ENCODE measurements around the gene HOXD13. TPM values are rescaled to one million over a fixed set of nuclear protein-coding genes. Genes with fewer than 3 reads are reported as not detected.

The HOXD13 gene
- total RNA-seq, 1 donor from 2014 or later = not detected

DNA sequence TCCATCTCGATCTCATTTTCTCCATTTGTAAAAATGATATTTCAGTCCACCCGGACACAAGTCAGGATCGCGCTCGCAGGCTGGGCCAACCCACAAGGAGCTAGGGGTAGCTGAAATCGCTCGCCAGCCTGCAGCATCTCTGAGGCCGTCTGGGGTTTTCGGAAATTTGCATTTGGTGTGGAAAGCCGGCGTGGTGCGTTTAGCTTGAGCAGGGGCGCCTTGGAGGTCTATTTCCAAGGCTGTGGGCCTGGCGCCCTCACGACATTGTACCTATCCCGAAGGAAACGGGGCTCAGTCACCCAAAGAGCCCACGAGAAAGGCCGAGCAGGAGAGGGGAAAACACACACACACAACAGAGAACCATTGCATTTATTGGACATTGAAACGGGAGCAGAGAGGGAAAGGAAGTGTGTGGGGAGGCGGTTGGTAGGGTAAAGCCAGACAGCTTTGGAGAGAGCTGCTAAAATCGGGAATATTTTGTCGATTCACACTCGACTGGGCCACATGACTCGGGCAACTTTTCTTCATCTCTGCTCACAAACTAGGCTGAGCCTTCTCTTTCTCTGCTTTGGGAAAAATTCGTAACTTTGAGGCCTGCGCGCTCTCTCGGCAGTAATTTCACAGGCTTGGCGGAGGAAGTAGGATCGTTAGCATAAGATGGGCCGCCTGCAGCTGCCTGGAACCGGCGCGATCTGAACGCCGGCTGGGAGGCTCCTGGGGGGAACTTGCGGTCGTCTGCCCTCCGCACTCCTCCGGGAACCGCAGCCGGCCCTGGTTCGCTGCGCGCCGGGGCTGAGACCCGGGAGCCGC lies 35.9 kb downstream of the HOXD13 start:
- Mint-ChIP-seq H3K4me1 (ENCODE audit: unreplicated experiment) (peaks cover 30% of the 10 kb centered on the region), H3K4me3 (ENCODE audit: unreplicated experiment) (peak overlapping the region; percentile 90), H3K27ac (ENCODE audit: unreplicated experiment) (peak overlapping the region; percentile 7), H3K27me3 (ENCODE audit: unreplicated experiment) (peaks cover 43% of the 10 kb centered on the region), H3K36me3 (ENCODE audit: low read depth, unreplicated experiment) (no peaks in the 10 kb centered on the region), H3K9me3 (ENCODE audit: unreplicated experiment) (no peaks in the 10 kb centered on the region)
- TF ChIP-seq, protein P1, sequence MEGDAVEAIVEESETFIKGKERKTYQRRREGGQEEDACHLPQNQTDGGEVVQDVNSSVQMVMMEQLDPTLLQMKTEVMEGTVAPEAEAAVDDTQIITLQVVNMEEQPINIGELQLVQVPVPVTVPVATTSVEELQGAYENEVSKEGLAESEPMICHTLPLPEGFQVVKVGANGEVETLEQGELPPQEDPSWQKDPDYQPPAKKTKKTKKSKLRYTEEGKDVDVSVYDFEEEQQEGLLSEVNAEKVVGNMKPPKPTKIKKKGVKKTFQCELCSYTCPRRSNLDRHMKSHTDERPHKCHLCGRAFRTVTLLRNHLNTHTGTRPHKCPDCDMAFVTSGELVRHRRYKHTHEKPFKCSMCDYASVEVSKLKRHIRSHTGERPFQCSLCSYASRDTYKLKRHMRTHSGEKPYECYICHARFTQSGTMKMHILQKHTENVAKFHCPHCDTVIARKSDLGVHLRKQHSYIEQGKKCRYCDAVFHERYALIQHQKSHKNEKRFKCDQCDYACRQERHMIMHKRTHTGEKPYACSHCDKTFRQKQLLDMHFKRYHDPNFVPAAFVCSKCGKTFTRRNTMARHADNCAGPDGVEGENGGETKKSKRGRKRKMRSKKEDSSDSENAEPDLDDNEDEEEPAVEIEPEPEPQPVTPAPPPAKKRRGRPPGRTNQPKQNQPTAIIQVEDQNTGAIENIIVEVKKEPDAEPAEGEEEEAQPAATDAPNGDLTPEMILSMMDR (IDR thresholded peaks at IDR 0.05; ENCODE audit: unreplicated experiment) = no peak
- peak; percentile 24 for DNase-seq (ENCODE audit: low spot score)

DNA sequence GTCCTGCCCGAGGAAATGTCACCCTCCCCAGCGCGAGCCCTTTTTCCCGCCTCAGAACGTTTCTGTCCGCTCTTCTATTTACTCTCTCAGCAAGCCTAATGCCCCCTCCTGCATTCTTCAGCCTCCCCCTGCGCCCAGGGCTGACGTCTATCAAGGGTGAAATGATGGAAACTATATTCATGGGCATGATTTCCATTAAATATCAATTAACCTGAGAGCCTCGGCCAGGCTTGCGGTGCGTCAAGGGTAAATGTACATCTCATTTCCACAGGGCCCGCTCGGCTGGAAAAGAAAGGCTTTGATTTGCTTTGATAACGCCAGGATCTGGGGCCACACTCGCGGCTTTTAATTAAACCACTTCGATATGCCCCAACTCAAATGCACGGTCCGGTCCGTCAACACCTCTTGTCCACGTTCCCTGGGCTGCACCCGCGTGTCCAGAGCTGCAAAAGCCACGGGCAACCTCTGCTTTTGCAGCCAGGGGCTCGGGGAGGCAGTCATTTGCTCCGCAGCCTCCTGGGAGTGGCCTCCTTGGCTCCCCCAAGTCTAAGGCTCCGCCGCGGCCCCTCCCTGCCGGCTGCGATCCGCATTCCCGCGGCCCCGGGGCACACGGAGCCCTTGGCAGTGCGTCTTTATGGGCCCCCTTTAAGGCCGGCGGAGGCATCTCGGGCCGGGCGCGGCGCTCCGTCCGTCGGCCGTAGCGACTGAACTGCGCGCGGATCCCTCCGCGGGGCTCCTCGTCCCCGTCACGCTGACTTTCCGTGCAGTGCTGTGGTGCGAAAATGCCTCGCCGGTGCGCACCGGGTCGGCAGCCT lies 36.7 kb downstream of the HOXD13 start, which contains the start of gene HOXD8:
Gene HOXD8, plus strand, starts transcription at position 724 of the 815 bp plus-strand sequence. CDS start 662 bp downstream, outside the sequence.
- peak within 1 kb of the TSS; percentile 90 for H3K4me3 Mint-ChIP-seq (ENCODE audit: unreplicated experiment)
- H3K36me3 Mint-ChIP-seq (ENCODE audit: low read depth, unreplicated experiment) = no peaks in the 10 kb centered on the region
- peaks cover 28% of the 10 kb centered on the region for H3K4me1 Mint-ChIP-seq (ENCODE audit: unreplicated experiment)
- TF ChIP-seq, protein P1 (IDR thresholded peaks at IDR 0.05; ENCODE audit: unreplicated experiment) = no peak
- peaks cover 40% of the 10 kb centered on the region for H3K27me3 Mint-ChIP-seq (ENCODE audit: unreplicated experiment)
- DNase-seq (ENCODE audit: low spot score) = peak; percentile 74
- H3K9me3 Mint-ChIP-seq (ENCODE audit: unreplicated experiment) = no peaks in the 10 kb centered on the region
- H3K27ac Mint-ChIP-seq (ENCODE audit: unreplicated experiment) = peak within 1 kb of the TSS; percentile 76

DNA sequence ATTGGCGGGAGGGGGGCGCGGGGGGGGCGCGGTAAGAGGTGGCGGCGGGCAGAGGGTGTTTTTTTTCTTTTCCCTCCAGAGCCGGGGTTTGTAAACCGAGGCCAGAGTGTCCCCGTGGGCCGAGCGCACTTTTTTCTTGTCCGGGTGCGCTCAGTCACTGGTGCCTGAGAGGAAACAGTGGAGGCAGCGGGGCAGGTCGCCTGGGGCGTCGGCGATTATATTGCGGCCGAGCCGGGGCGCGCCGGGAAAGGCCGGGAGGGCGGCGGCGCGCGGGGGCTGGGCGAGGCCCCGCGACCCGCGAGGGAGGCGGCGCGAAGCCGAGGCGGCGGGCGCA lies 37.3 kb downstream of the HOXD13 start:
- Mint-ChIP-seq H3K27ac (ENCODE audit: unreplicated experiment) (no peak overlapping the region), H3K27me3 (ENCODE audit: unreplicated experiment) (peaks cover 38% of the 10 kb centered on the region), H3K4me1 (ENCODE audit: unreplicated experiment) (peaks cover 29% of the 10 kb centered on the region), H3K36me3 (ENCODE audit: low read depth, unreplicated experiment) (no peaks in the 10 kb centered on the region), H3K4me3 (ENCODE audit: unreplicated experiment) (peak overlapping the region; percentile 81), H3K9me3 (ENCODE audit: unreplicated experiment) (no peaks in the 10 kb centered on the region)
- no peak for DNase-seq (ENCODE audit: low spot score)
- TF ChIP-seq, protein P1 (IDR thresholded peaks at IDR 0.05; ENCODE audit: unreplicated experiment) = no peak

DNA sequence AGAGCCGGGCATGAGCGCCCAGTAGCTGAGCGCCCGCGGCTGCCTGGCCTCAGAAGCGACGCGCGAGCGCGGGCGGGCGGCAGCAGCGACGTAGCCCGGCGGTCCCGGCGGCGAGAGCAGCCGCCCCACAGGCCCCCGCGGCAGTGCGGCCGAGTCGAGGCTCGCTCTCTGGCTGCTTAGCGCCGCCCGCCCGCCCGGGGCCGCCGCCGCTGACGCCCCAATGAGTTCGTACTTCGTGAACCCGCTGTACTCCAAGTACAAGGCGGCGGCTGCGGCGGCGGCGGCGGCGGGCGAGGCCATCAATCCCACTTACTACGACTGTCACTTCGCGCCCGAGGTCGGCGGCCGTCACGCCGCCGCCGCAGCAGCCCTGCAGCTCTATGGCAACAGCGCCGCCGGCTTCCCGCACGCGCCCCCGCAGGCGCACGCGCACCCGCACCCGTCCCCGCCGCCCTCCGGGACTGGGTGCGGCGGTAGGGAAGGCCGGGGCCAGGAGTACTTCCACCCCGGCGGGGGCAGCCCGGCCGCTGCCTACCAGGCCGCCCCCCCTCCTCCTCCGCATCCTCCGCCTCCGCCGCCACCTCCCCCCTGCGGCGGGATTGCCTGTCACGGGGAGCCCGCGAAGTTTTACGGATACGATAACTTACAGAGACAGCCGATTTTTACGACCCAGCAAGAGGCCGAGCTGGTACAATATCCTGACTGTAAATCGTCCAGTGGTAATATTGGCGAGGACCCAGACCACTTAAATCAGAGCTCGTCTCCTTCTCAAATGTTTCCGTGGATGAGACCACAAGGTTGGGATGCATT lies 37.8 kb downstream of the HOXD13 start:
- Mint-ChIP-seq H3K36me3 (ENCODE audit: low read depth, unreplicated experiment) (peaks cover 2% of the 10 kb centered on the region), H3K9me3 (ENCODE audit: unreplicated experiment) (no peaks in the 10 kb centered on the region), H3K4me1 (ENCODE audit: unreplicated experiment) (peaks cover 35% of the 10 kb centered on the region), H3K4me3 (ENCODE audit: unreplicated experiment) (peak overlapping the region; percentile 87), H3K27me3 (ENCODE audit: unreplicated experiment) (peaks cover 43% of the 10 kb centered on the region), H3K27ac (ENCODE audit: unreplicated experiment) (peak overlapping the region; percentile 88)
- no peak for DNase-seq (ENCODE audit: low spot score)
- TF ChIP-seq, protein P1 (IDR thresholded peaks at IDR 0.05; ENCODE audit: unreplicated experiment) = no peak

Measured in endothelial cell (in vitro differentiated cells).